WI38 (cell line): Measurements from ENCODE around the gene ZBTB21.
"Not testable (repeated sequence)": the region's sequence is repeated elsewhere in the genome, so short reads cannot be mapped to it uniquely, and the experiment has no call there.

Experiments
- H3K4me3 ChIP-seq: 2 replicates; pipeline ENCODE4 v1.5.1; 2011; ENCODE audit warnings: low read depth, mild to moderate bottlenecking, control low read depth, low read length
- CTCF ChIP-seq: IDR thresholded peaks from 2 replicates; pipeline ENCODE4 v1.5.1; 2012; ENCODE audit warnings: low read depth, mild to moderate bottlenecking, control low read depth, low read length

The ZBTB21 gene

GRCh38 chr21:41960386-41960785 lies 49.8 kb downstream of the ZBTB21 start:
- H3K4me3 ChIP-seq = no peak overlapping the region
- no peak for TF ChIP-seq CTCF

GRCh38 chr21:41959697-41960096 lies 50.5 kb downstream of the ZBTB21 start:
- not testable (repeated sequence) for H3K4me3 ChIP-seq

DNA sequence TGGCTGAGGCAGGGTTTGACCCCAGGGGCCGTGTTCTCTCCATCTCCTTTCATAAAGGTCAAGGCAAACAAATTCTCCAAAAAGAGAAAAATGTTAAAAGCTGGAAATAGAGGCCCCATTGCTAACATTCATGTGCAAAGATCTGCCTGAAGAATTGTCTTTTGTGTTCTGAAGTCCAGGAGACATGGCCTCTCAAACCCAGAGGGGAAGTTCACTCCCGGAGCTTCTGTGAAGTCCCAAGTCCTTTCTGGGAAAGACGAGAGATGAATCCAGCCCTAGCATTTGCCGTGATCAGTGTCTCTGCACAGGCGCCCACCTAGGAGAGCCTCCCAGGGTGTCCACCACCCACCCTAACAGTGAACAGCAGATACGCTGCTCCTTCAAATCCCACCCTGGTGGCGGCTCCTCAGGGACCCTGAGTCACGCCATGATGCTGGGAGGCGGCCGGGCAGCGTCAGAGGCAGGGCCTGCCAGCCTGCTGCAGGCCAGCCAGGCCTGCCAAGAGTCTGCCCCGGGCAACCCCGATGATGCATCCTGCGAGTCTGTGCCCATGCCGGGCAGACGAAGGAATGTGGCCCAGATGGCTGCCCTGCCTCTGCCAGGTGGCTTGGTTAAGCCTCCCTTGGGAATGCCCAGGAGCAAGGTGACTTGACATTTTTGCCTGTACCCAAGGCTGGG lies 51.1 kb downstream of the ZBTB21 start:
- no peak overlapping the region for H3K4me3 ChIP-seq
- no peak for TF ChIP-seq CTCF

GRCh38 chr21:41957991-41958766 lies 52.0 kb downstream of the ZBTB21 start:
- TF ChIP-seq CTCF = 0 out of 2 replicates have a peak, but pooled peaks have one; percentile 19
- no peak overlapping the region for H3K4me3 ChIP-seq

DNA sequence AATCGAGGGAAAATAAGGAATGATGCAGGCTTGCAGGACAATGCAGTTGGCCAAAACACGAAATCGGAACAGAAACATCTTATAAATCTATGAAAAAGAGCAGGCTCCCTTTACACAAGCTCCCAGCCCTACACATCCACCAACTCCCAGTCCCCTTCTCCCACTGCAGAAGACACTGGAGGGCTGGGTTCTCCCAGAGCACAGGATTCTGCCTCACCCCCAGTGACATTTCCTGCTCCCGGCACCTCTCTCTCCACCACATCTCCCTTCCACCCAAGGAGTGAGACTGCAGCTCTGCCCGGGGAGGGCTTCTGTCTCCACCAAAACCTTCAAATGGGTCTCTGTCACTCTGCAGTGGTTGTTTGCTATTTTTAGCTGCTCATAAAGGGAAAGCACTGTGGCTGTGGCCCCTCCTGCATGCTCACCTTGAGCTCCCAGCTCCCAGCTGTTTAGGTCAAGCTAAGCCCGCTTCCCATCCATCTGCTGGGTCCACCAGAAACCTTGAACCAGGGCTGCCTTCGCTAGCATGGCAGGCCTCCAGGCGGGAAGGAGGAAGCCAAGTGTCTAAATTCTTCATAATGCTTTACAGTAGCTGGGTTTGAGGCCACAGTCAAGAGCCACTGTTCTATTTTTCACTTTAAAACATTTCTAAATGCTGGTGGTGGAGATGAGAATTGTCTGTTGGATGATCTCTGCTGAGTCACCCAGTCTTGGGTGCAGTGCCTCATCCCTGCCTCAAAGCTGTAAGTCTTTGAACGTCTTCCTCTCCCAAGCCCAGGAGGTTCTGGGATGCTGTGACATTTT lies 53.0 kb downstream of the ZBTB21 start:
- no peak overlapping the region for H3K4me3 ChIP-seq
- no peak for TF ChIP-seq CTCF

GRCh38 chr21:41955516-41955915 lies 54.6 kb downstream of the ZBTB21 start:
- TF ChIP-seq CTCF = no peak
- H3K4me3 ChIP-seq = no peak overlapping the region

- no peak for TF ChIP-seq CTCF
- no peak overlapping the region for H3K4me3 ChIP-seq
Measured at GRCh38 chr21:41954654-41955499, 55.3 kb downstream of the ZBTB21 start.
